GM19324 (cell line): ENCODE results near the gene CBLIF.
"Not testable (repeated sequence)": the region's sequence is repeated elsewhere in the genome, so short reads cannot be mapped to it uniquely, and the experiment has no call there.

Experiments used
- ATAC-seq: cut with Tn5 transposase; IDR thresholded peaks from one replicate; pipeline ENCODE4 v1.9.1; 2021; ENCODE audit warnings: mild to moderate bottlenecking, moderate library complexity; ENCODE audit not compliant: unreplicated experiment, low FRiP score

The CBLIF gene

DNA sequence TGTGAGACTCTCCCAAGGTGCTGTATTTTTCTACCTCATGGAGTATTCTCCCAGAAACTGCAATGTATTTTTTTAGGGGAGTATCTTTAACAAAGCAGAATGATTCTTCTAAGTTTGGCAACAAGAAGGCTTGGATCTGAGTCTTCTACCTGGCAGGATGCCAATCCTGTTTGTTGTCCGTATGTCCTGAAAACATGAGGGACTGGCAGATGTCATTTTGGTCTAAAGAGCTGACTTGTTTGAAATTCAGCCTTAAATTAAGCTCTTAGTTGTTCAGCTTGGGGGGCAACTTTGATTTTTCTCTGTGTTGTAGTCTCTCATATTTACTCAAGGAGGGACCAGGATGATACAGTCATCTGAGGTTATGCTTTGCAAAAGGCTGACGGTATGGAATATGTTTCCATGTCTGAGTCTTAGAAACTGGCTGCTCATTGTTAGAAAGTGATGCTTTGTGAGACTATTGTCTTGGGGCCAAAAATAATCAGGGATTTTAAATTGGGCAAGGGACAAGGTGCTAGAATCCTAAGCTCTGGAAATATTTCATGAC, 44.1 kb downstream of the CBLIF start:
- ATAC-seq = no peak

GRCh38 chr11:59800390-59801025, 44.8 kb downstream of the CBLIF start:
- no peak for ATAC-seq

DNA sequence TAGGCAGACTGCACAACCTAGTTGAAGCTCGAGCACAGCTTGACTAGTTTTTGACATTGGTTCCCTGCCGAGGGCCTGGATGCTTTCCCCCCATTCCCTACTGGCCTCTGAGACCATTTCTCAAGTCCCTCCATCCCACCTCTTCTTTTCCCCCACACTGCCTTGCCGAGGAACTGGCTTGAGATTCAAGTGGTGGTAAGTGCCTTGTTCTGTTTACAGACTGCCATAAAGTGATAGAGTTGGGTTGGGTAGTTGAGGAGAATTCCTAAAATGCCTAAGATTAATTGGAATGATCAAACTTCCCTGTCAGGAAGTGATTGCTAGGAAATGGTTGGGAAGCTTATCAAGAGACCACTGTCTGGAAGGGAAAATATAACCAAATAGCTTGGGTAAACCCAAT, 50.9 kb downstream of the CBLIF start:
- ATAC-seq = no peak

DNA sequence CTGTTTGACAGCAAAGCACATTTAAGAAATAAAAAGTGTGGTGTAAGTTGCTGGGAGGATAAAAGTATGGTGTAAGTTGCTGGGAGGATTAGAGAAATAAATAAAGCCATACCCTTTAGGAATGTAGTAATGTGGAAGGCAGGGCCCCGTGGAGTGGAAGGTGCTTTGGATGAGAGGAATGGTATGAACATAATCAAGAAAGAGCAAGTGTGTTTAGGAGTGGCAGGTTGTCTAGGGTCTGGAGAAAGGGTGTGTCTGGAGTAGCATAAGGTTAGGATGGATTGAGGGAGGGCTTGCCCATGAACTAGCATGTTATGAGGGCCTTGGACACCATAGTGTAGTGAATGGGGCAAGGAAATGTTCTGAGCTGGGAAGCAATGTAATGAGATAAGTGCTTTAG, 52.8 kb downstream of the CBLIF start:
- ATAC-seq = no peak

- ATAC-seq = no peak
Measured at GRCh38 chr11:59791639-59792038, 53.7 kb downstream of the CBLIF start.

DNA sequence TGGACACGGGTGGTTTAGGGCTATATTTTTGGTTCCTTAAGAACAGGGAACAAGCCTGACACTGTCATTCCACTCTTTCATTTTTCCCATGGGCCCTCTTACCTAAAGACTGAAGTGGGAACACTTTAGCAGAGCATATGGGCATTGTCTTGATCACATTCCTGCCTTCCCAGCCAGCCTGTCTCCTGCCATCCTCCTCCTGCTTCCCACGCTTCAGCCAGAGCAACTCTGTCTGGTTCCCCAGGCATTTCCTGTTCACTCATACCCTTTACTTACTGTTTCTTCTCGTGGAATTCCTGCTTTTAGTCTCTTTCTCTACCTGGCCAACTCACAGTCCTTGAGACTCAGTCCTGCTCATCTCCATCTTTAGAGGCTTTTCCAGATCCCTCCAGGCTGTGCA, 57.5 kb downstream of the CBLIF start:
- no peak for ATAC-seq

DNA sequence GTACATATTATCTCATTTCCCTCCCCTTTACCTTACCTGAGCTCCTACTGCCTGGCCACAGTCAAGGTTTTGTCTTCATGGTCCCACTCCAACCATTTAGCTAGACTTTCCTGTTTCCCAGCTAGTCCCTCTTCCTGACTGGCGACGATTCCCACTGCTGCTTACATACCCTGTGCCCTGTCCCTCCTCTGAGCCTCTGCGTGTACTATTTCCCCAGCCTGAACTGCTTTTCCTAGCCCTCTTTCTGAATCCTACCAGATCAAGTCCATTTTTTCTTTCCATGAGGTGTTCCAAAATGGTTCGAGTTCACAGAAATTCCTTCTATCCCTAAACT, 58.1 kb downstream of the CBLIF start:
- ATAC-seq = no peak

DNA sequence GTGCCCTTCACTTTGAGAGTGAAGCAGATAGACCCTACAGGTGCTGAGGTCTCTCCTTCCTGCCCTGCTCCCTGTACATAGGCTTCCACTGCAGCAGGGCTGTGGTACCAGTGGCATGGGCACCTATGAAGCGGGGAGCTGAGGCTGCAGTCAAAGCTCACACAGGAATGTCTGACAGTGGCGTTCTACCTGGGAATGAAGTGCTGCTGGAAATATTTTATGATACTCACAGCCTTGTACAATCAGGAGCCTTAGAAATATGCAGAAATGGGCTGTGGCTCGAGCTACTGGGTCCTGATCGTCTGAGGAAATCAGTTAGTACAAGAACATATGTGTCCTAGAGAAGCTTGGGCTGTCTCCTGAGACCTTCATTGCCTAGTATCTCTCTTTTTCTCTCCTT, 59.5 kb downstream of the CBLIF start:
- ATAC-seq = no peak

DNA sequence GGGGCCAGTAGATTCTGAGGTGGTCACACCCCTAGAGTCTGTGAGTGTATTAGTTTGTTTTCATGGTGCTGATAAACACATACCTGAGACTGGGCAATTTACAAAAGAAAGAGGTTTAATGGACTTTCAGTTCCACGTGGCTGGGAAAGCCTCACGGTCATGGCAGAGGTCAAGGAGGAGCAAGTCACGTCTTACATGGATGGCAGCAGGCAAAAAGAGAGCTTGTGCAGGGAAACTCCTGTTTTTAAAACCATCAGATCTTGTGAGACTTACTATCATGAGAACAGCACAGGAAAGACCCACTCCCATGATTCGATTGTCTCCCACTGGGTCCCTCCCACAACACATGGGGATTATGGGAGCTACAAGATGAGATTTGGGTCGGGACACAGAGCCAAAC, 60.9 kb downstream of the CBLIF start:
- ATAC-seq = not testable (repeated sequence)

DNA sequence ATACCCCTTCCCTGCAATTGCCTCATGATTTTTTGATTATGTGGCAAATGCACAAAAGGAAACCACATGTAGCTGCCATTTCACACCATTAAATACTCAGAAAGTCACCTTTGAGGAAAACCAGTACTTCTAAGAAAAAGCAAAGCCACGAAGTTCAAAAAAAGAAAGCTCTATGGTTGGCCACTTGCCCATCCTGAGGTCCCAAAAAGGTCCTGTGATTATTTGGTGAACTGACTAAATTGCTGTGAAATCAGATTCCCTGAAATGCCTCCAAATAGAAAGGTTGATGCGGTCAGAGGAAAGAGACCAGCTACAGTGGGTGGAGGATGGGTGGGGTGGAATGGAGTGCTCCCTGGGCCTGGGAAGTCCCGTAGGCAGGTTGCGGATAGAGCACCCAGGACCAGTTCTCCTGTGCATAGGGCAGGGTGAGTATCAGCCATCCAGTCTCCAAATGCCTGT, 61.6 kb downstream of the CBLIF start:
- no peak for ATAC-seq

DNA sequence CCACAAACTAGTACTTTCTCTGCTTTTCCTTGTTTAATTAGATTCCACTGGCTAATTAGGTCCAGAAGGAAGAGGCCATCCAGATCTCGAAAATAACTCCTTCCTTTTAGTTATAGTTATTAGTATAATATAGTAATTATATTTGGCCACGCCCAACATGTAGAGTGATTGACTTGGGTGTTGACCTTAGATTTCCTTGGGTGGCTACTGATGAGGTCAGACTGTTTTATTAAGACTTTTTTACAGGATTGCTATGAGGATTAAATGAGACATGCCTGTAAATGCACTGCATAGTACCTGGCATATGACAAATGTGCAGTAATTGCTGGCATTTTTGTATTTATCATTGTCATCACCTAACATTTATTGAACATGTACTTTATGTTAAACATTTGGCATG, 63.2 kb downstream of the CBLIF start:
- no peak for ATAC-seq

GRCh38 chr11:59779487-59779886, 65.8 kb downstream of the CBLIF start:
- no peak for ATAC-seq
